ENCODE data around the gene ALX4.

The ALX4 gene

GRCh38 chr11:44351006-44351660 lies 41.2 kb upstream of the ALX4 start:
- no peak overlapping the region for H3K4me3 ChIP-seq (ENCODE audit: low read depth, low read length)
- TF ChIP-seq, protein P1, sequence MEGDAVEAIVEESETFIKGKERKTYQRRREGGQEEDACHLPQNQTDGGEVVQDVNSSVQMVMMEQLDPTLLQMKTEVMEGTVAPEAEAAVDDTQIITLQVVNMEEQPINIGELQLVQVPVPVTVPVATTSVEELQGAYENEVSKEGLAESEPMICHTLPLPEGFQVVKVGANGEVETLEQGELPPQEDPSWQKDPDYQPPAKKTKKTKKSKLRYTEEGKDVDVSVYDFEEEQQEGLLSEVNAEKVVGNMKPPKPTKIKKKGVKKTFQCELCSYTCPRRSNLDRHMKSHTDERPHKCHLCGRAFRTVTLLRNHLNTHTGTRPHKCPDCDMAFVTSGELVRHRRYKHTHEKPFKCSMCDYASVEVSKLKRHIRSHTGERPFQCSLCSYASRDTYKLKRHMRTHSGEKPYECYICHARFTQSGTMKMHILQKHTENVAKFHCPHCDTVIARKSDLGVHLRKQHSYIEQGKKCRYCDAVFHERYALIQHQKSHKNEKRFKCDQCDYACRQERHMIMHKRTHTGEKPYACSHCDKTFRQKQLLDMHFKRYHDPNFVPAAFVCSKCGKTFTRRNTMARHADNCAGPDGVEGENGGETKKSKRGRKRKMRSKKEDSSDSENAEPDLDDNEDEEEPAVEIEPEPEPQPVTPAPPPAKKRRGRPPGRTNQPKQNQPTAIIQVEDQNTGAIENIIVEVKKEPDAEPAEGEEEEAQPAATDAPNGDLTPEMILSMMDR (IDR thresholded peaks at IDR 0.05; ENCODE audit: low read depth, low read length), result no peak
- DNase-seq (ENCODE audit: low read depth, low spot score), result no peak
- in situ Hi-C loops (cut with HindIII; ENCODE audit: low sequenced_read_pairs), result no loop called here

GRCh38 chr11:44349328-44349727 lies 39.4 kb upstream of the ALX4 start:
- in situ Hi-C loops (cut with HindIII; ENCODE audit: low sequenced_read_pairs), result no loop called here
- DNase-seq (ENCODE audit: low read depth, low spot score), result no peak

GRCh38 chr11:44348721-44349120 lies 38.8 kb upstream of the ALX4 start:
- no peak overlapping the region for H3K4me3 ChIP-seq (ENCODE audit: low read depth, low read length)
- TF ChIP-seq, protein P1 (IDR thresholded peaks at IDR 0.05; ENCODE audit: low read depth, low read length), result no peak
- in situ Hi-C loops (cut with HindIII; ENCODE audit: low sequenced_read_pairs), result no loop called here
- no peak for DNase-seq (ENCODE audit: low read depth, low spot score)

More at GRCh38 chr11:44349328-44349727, 39.4 kb upstream of the ALX4 start:
- no peak overlapping the region for H3K4me3 ChIP-seq (ENCODE audit: low read depth, low read length)
- TF ChIP-seq, protein P1 (IDR thresholded peaks at IDR 0.05; ENCODE audit: low read depth, low read length), result no peak

DNA sequence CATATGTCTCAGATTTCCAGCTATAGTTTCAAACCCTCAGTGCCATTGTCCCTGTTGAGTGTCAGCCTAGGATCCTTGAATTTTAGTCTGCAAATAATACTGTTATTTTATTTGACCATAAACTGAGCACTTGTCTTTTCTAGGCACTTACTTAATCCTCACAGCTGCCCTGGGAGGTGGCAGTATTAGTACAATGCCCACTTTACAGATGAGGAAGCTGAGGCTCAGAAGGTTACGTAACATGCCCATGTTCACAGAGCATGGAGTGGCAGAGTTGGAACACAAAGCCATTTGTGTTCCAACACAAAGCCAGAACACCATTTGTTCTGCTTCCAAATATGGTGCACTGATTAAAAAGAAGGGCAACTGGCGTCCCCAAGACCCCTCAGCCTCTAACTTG lies 38.2 kb upstream of the ALX4 start:
- DNase-seq (ENCODE audit: low read depth, low spot score), result no peak
- no peak overlapping the region for H3K4me3 ChIP-seq (ENCODE audit: low read depth, low read length)
- TF ChIP-seq, protein P1 (IDR thresholded peaks at IDR 0.05; ENCODE audit: low read depth, low read length), result no peak
- in situ Hi-C loops (cut with HindIII; ENCODE audit: low sequenced_read_pairs), result no loop called here

GRCh38 chr11:44347538-44347937 lies 37.6 kb upstream of the ALX4 start:
- TF ChIP-seq, protein P1 (IDR thresholded peaks at IDR 0.05; ENCODE audit: low read depth, low read length), result no peak
- in situ Hi-C loops (cut with HindIII; ENCODE audit: low sequenced_read_pairs), result no loop called here

DNA sequence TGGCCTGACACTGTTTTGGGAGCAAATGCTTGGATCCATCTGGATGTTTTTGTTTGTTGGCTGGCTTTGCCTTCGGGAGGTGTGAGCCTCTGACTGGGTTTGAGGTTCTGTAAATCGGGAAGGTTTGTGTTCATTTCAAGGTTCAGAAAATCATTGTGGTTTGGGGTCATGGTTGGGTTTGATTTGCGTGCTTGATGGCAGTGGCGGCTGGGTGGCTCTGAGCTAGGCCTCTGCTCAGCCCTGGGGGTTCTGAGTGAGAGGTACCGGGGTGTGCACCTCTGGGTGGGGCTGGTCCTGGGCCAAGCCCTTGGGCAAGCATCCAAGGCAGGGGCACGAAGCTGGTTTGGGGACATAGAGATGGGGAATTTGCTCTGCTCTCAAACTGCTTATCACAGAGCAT lies 37.0 kb upstream of the ALX4 start:
- H3K4me3 ChIP-seq (ENCODE audit: low read depth, low read length), result no peak overlapping the region
- no peak for DNase-seq (ENCODE audit: low read depth, low spot score)
- in situ Hi-C loops (cut with HindIII; ENCODE audit: low sequenced_read_pairs), result no loop called here
- TF ChIP-seq, protein P1 (IDR thresholded peaks at IDR 0.05; ENCODE audit: low read depth, low read length), result no peak

More at GRCh38 chr11:44347538-44347937, 37.6 kb upstream of the ALX4 start:
- no peak overlapping the region for H3K4me3 ChIP-seq (ENCODE audit: low read depth, low read length)
- DNase-seq (ENCODE audit: low read depth, low spot score), result no peak
